Thyroid gland (tissue), 4 donors: Measurements from ENCODE around the gene SPEG. TPM values are rescaled to one million over a fixed set of nuclear protein-coding genes. Genes with fewer than 3 reads are reported as not detected.
A peak's percentile ranks its signal among the peaks of the same experiment; 100 is the strongest.

Experiments
- DNase-seq, 2 donors: peaks; one replicate each; pipeline ENCODE4 v3.0.0-alpha.2; 2019
- H3K27ac ChIP-seq, 3 donors: fragments of 200-600 bp; sonication (generic); 1 replicate in 2 of 3; 2 replicates in 1 of 3; pipeline ENCODE4 v1.5.1; 2016 to 2019; ENCODE audit warnings: mild to moderate bottlenecking in 1 of 3, moderate library complexity in 1 of 3
- H3K27me3 ChIP-seq: fragments of 200-600 bp; sonication (generic); one replicate; pipeline ENCODE4 v1.5.1; 2019
- H3K36me3 ChIP-seq, 2 donors: fragments of 200-600 bp; sonication (generic); one replicate each; pipeline ENCODE4 v1.5.1; 2016 to 2019
- H3K4me1 ChIP-seq, 2 donors: fragments of 200-600 bp; sonication (generic); one replicate each; pipeline ENCODE4 v1.5.1; 2017 to 2019
- H3K4me3 ChIP-seq, 3 donors: fragments of 200-600 bp; sonication (generic); replicated peaks in 1 of 3; 1 replicate in 2 of 3; 2 replicates in 1 of 3; pipeline ENCODE4 v1.5.1; 2016; ENCODE audit warnings: mild to moderate bottlenecking in 1 of 3
- H3K9me3 ChIP-seq: fragments of 200-600 bp; sonication (generic); one replicate; pipeline ENCODE4 v1.5.1; 2017
- POLR2A ChIP-seq, 2 donors: fragments of 450-650 bp; IDR thresholded peaks; one replicate each; pipeline ENCODE4 v1.6.1; 2017; ENCODE audit warnings: antibody characterized with exemption in 2 of 2, mild to moderate bottlenecking in 2 of 2, moderate library complexity in 1 of 2
- WGBS, 2 donors: methylation state at CpG; one replicate each; pipeline ENCODE4 v1.1.5; 2017; 5-methylcytosine and 5-hydroxymethylcytosine counted together
- intact Hi-C: fragments of 100-400 bp; cut with DNase I; formaldehyde crosslinking; loops from one replicate; pipeline ENCODE4 v1.15.1; 2023
- total RNA-seq, 4 donors: library from RNA; depleted of rRNA; stranded (reverse); fragments of >200 nt; gene quantifications; one replicate each; pipeline ENCODE4 v1.2.3, GENCODE V29; 2016
- TF ChIP-seq, protein P1 (sequence below), 6 experiments: fragments of 200-600 bp in 3 of 6; fragments of 450-650 bp in 3 of 6; sonication (generic) in 3 of 6; IDR thresholded peaks; one replicate each; pipeline ENCODE4 v1.5.1; 2016 to 2019; ENCODE audit warnings: antibody characterized with exemption in 6 of 6, mild to moderate bottlenecking in 2 of 6, inconsistent platforms in 1 of 6, moderate library complexity in 1 of 6

SPEG gene
- total RNA-seq, 4 donors from 2014 or later: 1.9 to 3.5 (median 3.3) TPM

DNA sequence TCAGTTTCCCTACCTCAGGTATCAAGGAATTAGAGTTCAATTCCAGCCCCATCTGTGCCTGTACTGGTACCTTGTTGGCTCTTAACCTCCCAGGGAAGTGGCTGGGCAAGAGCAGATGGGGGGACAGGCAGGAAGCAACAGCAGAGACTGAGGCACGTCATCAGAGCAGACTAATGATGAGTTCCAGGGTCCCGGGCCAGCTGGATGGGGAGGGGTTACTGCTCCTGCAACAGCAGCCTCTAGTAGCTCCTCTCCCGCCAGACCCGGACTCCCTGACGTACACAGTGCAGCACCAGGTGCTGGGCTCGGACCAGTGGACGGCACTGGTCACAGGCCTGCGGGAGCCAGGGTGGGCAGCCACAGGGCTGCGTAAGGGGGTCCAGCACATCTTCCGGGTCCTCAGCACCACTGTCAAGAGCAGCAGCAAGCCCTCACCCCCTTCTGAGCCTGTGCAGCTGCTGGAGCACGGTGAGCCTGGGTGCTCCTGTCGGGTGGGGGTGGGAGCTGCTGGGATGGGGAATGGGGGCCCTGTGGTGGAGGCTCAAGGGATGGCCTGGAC, 38.1 kb downstream of the SPEG start:
- no peak overlapping the region for H3K27ac ChIP-seq
- no peak for DNase-seq
- no peaks in the 10 kb centered on the region for H3K36me3 ChIP-seq
- intact Hi-C loops: no loop called here
- H3K4me3 ChIP-seq: no peak overlapping the region
- peaks cover 12 to 18% of the 10 kb centered on the region in 2 donors for H3K4me1 ChIP-seq
- no peaks in the 10 kb centered on the region for H3K9me3 ChIP-seq
- TF ChIP-seq POLR2A (IDR thresholded peaks at IDR 0.05): no peak
- H3K27me3 ChIP-seq: no peaks in the 10 kb centered on the region
- WGBS, 2 donors: 92 to 100% methylated on average over 2 to 9 of the region's 12 CpGs

DNA sequence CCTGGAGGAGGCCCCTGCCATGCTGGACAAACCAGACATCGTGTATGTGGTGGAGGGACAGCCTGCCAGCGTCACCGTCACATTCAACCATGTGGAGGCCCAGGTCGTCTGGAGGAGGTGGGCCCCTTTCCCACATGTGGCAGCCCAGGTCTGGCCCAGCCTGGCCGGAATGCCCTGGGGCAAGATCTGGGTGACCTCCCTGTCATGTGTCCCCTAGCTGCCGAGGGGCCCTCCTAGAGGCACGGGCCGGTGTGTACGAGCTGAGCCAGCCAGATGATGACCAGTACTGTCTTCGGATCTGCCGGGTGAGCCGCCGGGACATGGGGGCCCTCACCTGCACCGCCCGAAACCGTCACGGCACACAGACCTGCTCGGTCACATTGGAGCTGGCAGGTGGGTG, 38.9 kb downstream of the SPEG start:
- no peak for TF ChIP-seq POLR2A (IDR thresholded peaks at IDR 0.05)
- TF ChIP-seq, protein P1, sequence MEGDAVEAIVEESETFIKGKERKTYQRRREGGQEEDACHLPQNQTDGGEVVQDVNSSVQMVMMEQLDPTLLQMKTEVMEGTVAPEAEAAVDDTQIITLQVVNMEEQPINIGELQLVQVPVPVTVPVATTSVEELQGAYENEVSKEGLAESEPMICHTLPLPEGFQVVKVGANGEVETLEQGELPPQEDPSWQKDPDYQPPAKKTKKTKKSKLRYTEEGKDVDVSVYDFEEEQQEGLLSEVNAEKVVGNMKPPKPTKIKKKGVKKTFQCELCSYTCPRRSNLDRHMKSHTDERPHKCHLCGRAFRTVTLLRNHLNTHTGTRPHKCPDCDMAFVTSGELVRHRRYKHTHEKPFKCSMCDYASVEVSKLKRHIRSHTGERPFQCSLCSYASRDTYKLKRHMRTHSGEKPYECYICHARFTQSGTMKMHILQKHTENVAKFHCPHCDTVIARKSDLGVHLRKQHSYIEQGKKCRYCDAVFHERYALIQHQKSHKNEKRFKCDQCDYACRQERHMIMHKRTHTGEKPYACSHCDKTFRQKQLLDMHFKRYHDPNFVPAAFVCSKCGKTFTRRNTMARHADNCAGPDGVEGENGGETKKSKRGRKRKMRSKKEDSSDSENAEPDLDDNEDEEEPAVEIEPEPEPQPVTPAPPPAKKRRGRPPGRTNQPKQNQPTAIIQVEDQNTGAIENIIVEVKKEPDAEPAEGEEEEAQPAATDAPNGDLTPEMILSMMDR (IDR thresholded peaks at IDR 0.05): no peak
- Histone ChIP-seq H3K36me3 (no peaks in the 10 kb centered on the region), H3K27ac (no peak overlapping the region), H3K4me3 (no peak overlapping the region), H3K4me1 (peaks cover 12 to 18% of the 10 kb centered on the region in 2 donors), H3K9me3 (no peaks in the 10 kb centered on the region), H3K27me3 (no peaks in the 10 kb centered on the region)
- no peak for DNase-seq
- 74 to 83% methylated on average over 1 to 8 of the region's 18 CpGs for WGBS, 2 donors
- intact Hi-C loops: no loop called here

DNA sequence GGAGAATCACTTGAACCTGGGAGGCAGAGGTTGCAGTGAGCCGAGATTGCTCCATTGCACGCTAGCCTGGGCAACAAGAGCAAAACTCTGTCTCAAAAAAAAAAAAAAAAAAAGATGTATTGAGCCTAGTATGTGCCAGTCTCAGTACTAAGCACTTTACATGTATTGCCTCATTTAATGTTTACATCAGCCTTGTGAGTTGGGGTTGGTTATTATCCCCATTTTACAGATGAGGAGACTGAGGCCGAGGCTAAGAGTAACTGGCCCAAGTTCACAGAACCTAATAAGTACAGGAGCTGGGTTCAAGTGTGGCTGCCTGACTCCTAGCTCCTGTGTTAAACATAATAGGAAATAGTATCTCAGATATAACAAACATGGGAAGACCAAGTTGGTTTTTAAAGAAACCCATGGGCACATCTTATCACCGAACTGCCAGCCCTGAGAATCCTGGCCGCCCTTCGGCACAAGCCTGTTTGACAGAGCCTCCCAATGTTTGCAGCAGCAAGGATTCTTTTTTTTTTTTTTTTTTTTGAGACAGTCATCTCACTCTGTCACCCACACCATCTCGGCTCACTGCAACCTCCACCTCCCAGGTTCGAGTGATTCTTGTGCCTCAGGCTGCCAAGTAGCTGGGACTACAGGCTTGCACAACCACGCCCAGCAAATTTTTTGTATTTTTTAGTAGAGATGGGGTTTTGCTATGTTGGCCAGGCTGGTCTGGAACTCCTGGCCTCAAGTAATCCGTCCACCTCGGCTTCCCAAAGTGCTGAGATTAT, 39.8 kb downstream of the SPEG start:
- DNase-seq: peak; percentile 39 to 55
- TF ChIP-seq, protein P1 (IDR thresholded peaks at IDR 0.05): no peak
- TF ChIP-seq POLR2A (IDR thresholded peaks at IDR 0.05): no peak
- intact Hi-C loops: loop anchor here (5.0 kb wide), 1 partner anchor 53 kb away; no protein-coding TSS in a partner anchor
- no peaks in the 10 kb centered on the region for H3K27me3 ChIP-seq
- H3K27ac ChIP-seq: peak overlapping the region in 1 of 3 donors; percentile 12
- H3K4me1 ChIP-seq: peaks cover 12 to 18% of the 10 kb centered on the region in 2 donors
- WGBS, 2 donors: 57 to 61% methylated on average over 11 of the region's 11 CpGs
- H3K9me3 ChIP-seq: no peaks in the 10 kb centered on the region
- no peaks in the 10 kb centered on the region for H3K36me3 ChIP-seq
- H3K4me3 ChIP-seq: no peak overlapping the region

DNA sequence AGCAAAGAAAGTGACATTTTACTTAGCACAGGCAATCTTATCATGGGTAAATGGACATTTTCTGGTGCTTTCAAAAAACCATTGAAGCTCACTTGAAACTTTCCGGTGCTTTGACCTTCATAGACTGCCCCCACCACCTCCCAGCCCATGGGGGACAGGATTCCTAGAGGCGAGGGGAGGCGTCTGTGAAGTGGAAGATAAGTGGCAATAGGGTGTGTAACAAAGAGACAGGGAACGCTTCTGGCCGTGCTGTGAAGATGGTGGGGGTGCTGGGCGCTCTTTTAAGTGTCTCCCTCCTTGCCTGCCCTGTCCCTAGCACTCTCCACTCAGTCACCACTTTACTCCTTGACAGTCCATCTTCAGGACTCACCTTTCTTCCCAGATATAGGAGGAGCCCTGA, 40.6 kb downstream of the SPEG start:
- 12 to 27% methylated on average over 6 of the region's 6 CpGs for WGBS, 2 donors
- Histone ChIP-seq H3K36me3 (no peaks in the 10 kb centered on the region), H3K9me3 (no peaks in the 10 kb centered on the region), H3K4me3 (no peak overlapping the region), H3K27me3 (no peaks in the 10 kb centered on the region), H3K27ac (peak overlapping the region in 1 of 3 donors; percentile 12), H3K4me1 (peaks cover 12 to 18% of the 10 kb centered on the region in 2 donors)
- intact Hi-C loops: loop anchor here (5.0 kb wide), 1 partner anchor 52 kb away; no protein-coding TSS in a partner anchor
- DNase-seq: peak; percentile 55 to 80
- TF ChIP-seq, protein P1 (IDR thresholded peaks at IDR 0.05): no peak
- TF ChIP-seq POLR2A (IDR thresholded peaks at IDR 0.05): no peak

GRCh38 chr2:219475697-219476651, 41.3 kb downstream of the SPEG start:
- Histone ChIP-seq H3K36me3 (no peaks in the 10 kb centered on the region), H3K9me3 (no peaks in the 10 kb centered on the region), H3K4me1 (peaks cover 12 to 18% of the 10 kb centered on the region in 2 donors), H3K27me3 (no peaks in the 10 kb centered on the region), H3K4me3 (no peak overlapping the region), H3K27ac (no peak overlapping the region)
- intact Hi-C loops: loop anchor here (5.0 kb wide), 1 partner anchor 51 kb away; no protein-coding TSS in a partner anchor
- peak; percentile 72 to 73 for DNase-seq
- no peak for TF ChIP-seq POLR2A (IDR thresholded peaks at IDR 0.05)
- TF ChIP-seq, protein P1 (IDR thresholded peaks at IDR 0.05): peak; percentile 53 to 85 (median 72)
- 21 to 24% methylated on average over 14 of the region's 14 CpGs for WGBS, 2 donors
